HG02981 (cell line): Measurements from ENCODE around the gene TMEM269.

Experiments used
- ATAC-seq: cut with Tn5 transposase; IDR thresholded peaks from one replicate; pipeline ENCODE4 v1.9.1; 2021; ENCODE audit warnings: mild to moderate bottlenecking, moderate library complexity; ENCODE audit not compliant: unreplicated experiment

TMEM269 gene

GRCh38 chr1:42846257-42847110, 61.7 kb downstream of the TMEM269 start, which contains the start of gene ZNF691:
Gene ZNF691, plus strand, starts transcription at chr1:42846613. Its CDS starts 3,046 bp downstream, at chr1:42849659.
- ATAC-seq: peak; percentile 93

GRCh38 chr1:42847111-42847595, 62.4 kb downstream of the TMEM269 start:
- ATAC-seq: no peak

- no peak for ATAC-seq
Measured at GRCh38 chr1:42847721-42848460, 63.1 kb downstream of the TMEM269 start.

- no peak for ATAC-seq
Measured at GRCh38 chr1:42848823-42849537, 64.2 kb downstream of the TMEM269 start.

GRCh38 chr1:42849944-42850343, 65.2 kb downstream of the TMEM269 start:
- ATAC-seq: no peak
